IMR-90 (cell line): ENCODE results near the gene ALPI. TPM values are rescaled to one million over a fixed set of nuclear protein-coding genes. Genes with fewer than 3 reads are reported as not detected.

ENCODE experiments used
- ATAC-seq: fragments of 200-7000 bp; cut with Tn5 transposase; 2 replicates; pipeline ENCODE4 v1.9.1; 2020; ENCODE audit warnings: low read depth, mild to moderate bottlenecking, moderate library complexity
- BruUV-seq: library from RNA; stranded (reverse); fragments of 400-500 nt; replicated peaks from 2 replicates; lab custom pipeline; 2021; lab: Mats Ljungman, UMichigan
- CTCF ChIA-PET: fragments of 300-600 bp; formaldehyde crosslinking; extraction: SDS; loops from one replicate; lab custom pipeline; 2021; ENCODE audit warnings: antibody characterized with exemption; lab: Yijun Ruan, JAX
- POLR2A ChIA-PET: fragments of 300-600 bp; sonication (Branson Sonifier 250); formaldehyde crosslinking; loops from one replicate; lab custom pipeline; 2022; ENCODE audit warnings: antibody characterized with exemption; ENCODE audit not compliant: unreplicated experiment; lab: Charles Lee
- DNase-seq: peaks from one replicate; pipeline ENCODE4 v3.0.0; 2013
- H2AFZ ChIP-seq: replicated peaks from 2 replicates; pipeline ENCODE3; 2013; ENCODE audit warnings: low read length, mild to moderate bottlenecking; ENCODE audit not compliant: poor library complexity
- H2AK5ac ChIP-seq: 2 replicates; pipeline ENCODE4 v1.6.1; 2013; ENCODE audit warnings: low read depth, low read length, inconsistent platforms
- H2AK9ac ChIP-seq: replicated peaks from 2 replicates; pipeline ENCODE3; 2013; ENCODE audit warnings: mild to moderate bottlenecking, low read depth, low read length, moderate library complexity; ENCODE audit not compliant: poor library complexity
- H2BK120ac ChIP-seq: 2 replicates; pipeline ENCODE4 v1.6.1; 2013; ENCODE audit warnings: low read depth, low read length, inconsistent platforms
- H2BK15ac ChIP-seq: 3 replicates; pipeline ENCODE4 v1.6.1; 2013; ENCODE audit warnings: low read depth, low read length, inconsistent platforms
- H2BK20ac ChIP-seq: 2 replicates; pipeline ENCODE4 v1.6.1; 2013; ENCODE audit warnings: low read depth, mild to moderate bottlenecking, inconsistent platforms, low read length, moderate library complexity
- H2BK5ac ChIP-seq: 2 replicates; pipeline ENCODE4 v1.6.1; 2013; ENCODE audit warnings: mild to moderate bottlenecking, low read depth, low read length, inconsistent platforms; ENCODE audit not compliant: poor library complexity, severe bottlenecking
- H3K14ac ChIP-seq: replicated peaks from 2 replicates; pipeline ENCODE4 v1.6.1; 2013; ENCODE audit warnings: low read depth, low read length, inconsistent platforms
- H3K18ac ChIP-seq: 2 replicates; pipeline ENCODE4 v1.6.1; 2013; ENCODE audit warnings: low read depth, low read length, control low read depth
- H3K23ac ChIP-seq: 2 replicates; pipeline ENCODE4 v1.6.1; 2013; ENCODE audit warnings: low read depth, low read length, inconsistent platforms
- H3K27ac ChIP-seq: 2 replicates; pipeline ENCODE4 v1.5.1; 2013; ENCODE audit warnings: mild to moderate bottlenecking, control low read depth, low read length; ENCODE audit not compliant: insufficient read depth
- H3K27me3 ChIP-seq: 2 replicates; pipeline ENCODE4 v1.6.1; 2013; ENCODE audit warnings: low read length; ENCODE audit not compliant: control insufficient read depth, insufficient read depth
- H3K36me3 ChIP-seq: 2 replicates; pipeline ENCODE4 v1.6.1; 2013; ENCODE audit warnings: low read length, mixed read lengths; ENCODE audit not compliant: control insufficient read depth, insufficient read depth
- H3K4ac ChIP-seq: 2 replicates; pipeline ENCODE4 v1.6.1; 2013; ENCODE audit warnings: low read depth, low read length, inconsistent platforms
- H3K4me1 ChIP-seq: 2 replicates; pipeline ENCODE4 v1.6.1; 2013; ENCODE audit warnings: low read length, mixed read lengths; ENCODE audit not compliant: control insufficient read depth, insufficient read depth
- H3K4me2 ChIP-seq: 2 replicates; pipeline ENCODE4 v1.6.1; 2013; ENCODE audit warnings: low read depth, mild to moderate bottlenecking, control low read depth, low read length, moderate library complexity
- H3K4me3 ChIP-seq: 2 replicates; pipeline ENCODE4 v1.5.1; 2013; ENCODE audit warnings: low read depth, mild to moderate bottlenecking, control low read depth, low read length, moderate library complexity; ENCODE audit not compliant: insufficient read depth
- H3K56ac ChIP-seq: 2 replicates; pipeline ENCODE4 v1.6.1; 2013; ENCODE audit warnings: low read length, inconsistent platforms; ENCODE audit not compliant: insufficient read depth; ENCODE audit errors: extremely low read depth
- H3K79me1 ChIP-seq, 2 experiments: 2 replicates each; pipeline ENCODE4 v1.6.1; 2013; ENCODE audit warnings: low read length in 2 of 2, inconsistent platforms in 1 of 2, low read depth in 1 of 2
- H3K9ac ChIP-seq: 2 replicates; pipeline ENCODE4 v1.6.1; 2013; ENCODE audit warnings: low read depth, low read length, control low read depth
- H3K9me1 ChIP-seq: 2 replicates; pipeline ENCODE4 v1.6.1; 2013; ENCODE audit warnings: low read length, inconsistent platforms; ENCODE audit not compliant: insufficient read depth
- H3K9me3 ChIP-seq: 2 replicates; pipeline ENCODE4 v1.6.1; 2013; ENCODE audit warnings: low read length; ENCODE audit not compliant: control insufficient read depth, insufficient read depth
- H4K20me1 ChIP-seq: 2 replicates; pipeline ENCODE4 v1.6.1; 2013; ENCODE audit warnings: low read length, inconsistent platforms; ENCODE audit not compliant: insufficient read depth
- H4K5ac ChIP-seq: 2 replicates; pipeline ENCODE4 v1.6.1; 2013; ENCODE audit warnings: mild to moderate bottlenecking, low read depth, low read length, control low read depth
- H4K8ac ChIP-seq, 2 experiments: 2 replicates each; pipeline ENCODE4 v1.6.1; 2013; ENCODE audit warnings: low read depth in 2 of 2, low read length in 2 of 2, control low read depth in 1 of 2, inconsistent platforms in 1 of 2
- H4K91ac ChIP-seq: 2 replicates; pipeline ENCODE4 v1.6.1; 2013; ENCODE audit warnings: low read depth, low read length, inconsistent platforms; ENCODE audit not compliant: insufficient read depth
- BHLHE40 ChIP-seq: fragments of 150-350 bp; IDR thresholded peaks from 2 replicates; pipeline ENCODE4 v1.6.1; 2016; ENCODE audit warnings: mild to moderate bottlenecking, low read depth, low read length
- CEBPB ChIP-seq: IDR thresholded peaks from 2 replicates; pipeline ENCODE4 v1.6.1; 2012; ENCODE audit warnings: low read depth, low read length, improper control_type of control experiment
- CHD1 ChIP-seq: IDR thresholded peaks from 2 replicates; pipeline ENCODE4 v1.6.1; 2012; ENCODE audit warnings: low read depth, low read length, improper control_type of control experiment
- CTCF ChIP-seq: conservative IDR thresholded peaks from 2 replicates; pipeline ENCODE4 v1.5.1; 2012; ENCODE audit warnings: mild to moderate bottlenecking, low read depth, low read length, improper control_type of control experiment
- ELK1 ChIP-seq: fragments of 150-350 bp; IDR thresholded peaks from 2 replicates; pipeline ENCODE4 v1.6.1; 2016; ENCODE audit warnings: low read depth, mild to moderate bottlenecking, low read length, moderate library complexity, borderline replicate concordance
- FOS ChIP-seq: fragments of 150-350 bp; IDR thresholded peaks from 2 replicates; pipeline ENCODE4 v1.6.1; 2016; ENCODE audit warnings: low read depth, low read length
- MAFK ChIP-seq: IDR thresholded peaks from 2 replicates; pipeline ENCODE4 v1.6.1; 2012; ENCODE audit warnings: low read depth, low read length, improper control_type of control experiment
- MAZ ChIP-seq: IDR thresholded peaks from 2 replicates; pipeline ENCODE4 v1.6.1; 2012; ENCODE audit warnings: low read depth, mild to moderate bottlenecking, low read length, improper control_type of control experiment, moderate library complexity, borderline replicate concordance
- MXI1 ChIP-seq: IDR thresholded peaks from 2 replicates; pipeline ENCODE4 v1.6.1; 2012; ENCODE audit warnings: low read depth, mild to moderate bottlenecking, low read length, moderate library complexity, borderline replicate concordance
- NFE2L2 ChIP-seq: fragments of 150-350 bp; IDR thresholded peaks from 2 replicates; pipeline ENCODE4 v1.6.1; 2016; ENCODE audit warnings: low read depth, mild to moderate bottlenecking, low read length
- POLR2A ChIP-seq: IDR thresholded peaks from 2 replicates; pipeline ENCODE4 v1.6.1; 2012; ENCODE audit warnings: mild to moderate bottlenecking, low read depth, low read length
- RAD21 ChIP-seq: IDR thresholded peaks from 2 replicates; pipeline ENCODE4 v1.6.1; 2012; ENCODE audit warnings: low read length, improper control_type of control experiment
- RCOR1 ChIP-seq: IDR thresholded peaks from 2 replicates; pipeline ENCODE4 v1.6.1; 2012; ENCODE audit warnings: mild to moderate bottlenecking, low read length, improper control_type of control experiment; ENCODE audit not compliant: insufficient replicate concordance
- RFX5 ChIP-seq: IDR thresholded peaks from 2 replicates; pipeline ENCODE4 v1.8.0; 2012; ENCODE audit warnings: low read depth, mild to moderate bottlenecking, low read length, moderate library complexity
- SMC3 ChIP-seq: fragments of 150-350 bp; IDR thresholded peaks from 2 replicates; pipeline ENCODE4 v1.6.1; 2016; ENCODE audit warnings: low read depth, mild to moderate bottlenecking, antibody characterized with exemption, low read length, moderate library complexity
- USF2 ChIP-seq: fragments of 150-350 bp; IDR thresholded peaks from 2 replicates; pipeline ENCODE4 v1.6.1; 2017; ENCODE audit warnings: mild to moderate bottlenecking, antibody characterized with exemption, low read length, low read depth
- WGBS, 2 experiments: methylation state at CpG; one replicate each; pipeline versions ENCODE4 v1.1.5 to v1.1.7; 2013; ENCODE audit warnings: missing lambda C conversion rate in 2 of 2; ENCODE audit not compliant: insufficient read length in 1 of 2; ENCODE audit errors: extremely low coverage in 2 of 2; 5-methylcytosine and 5-hydroxymethylcytosine counted together
- dilution Hi-C: fragments of 300-500 bp; cut with HindIII; formaldehyde crosslinking; loops from one replicate; pipeline ENCODE4 v1.14.3; 2018; ENCODE audit warnings: low sequenced_read_pairs; ENCODE audit not compliant: unreplicated experiment
- in situ Hi-C: fragments of 300-500 bp; cut with MboI; formaldehyde crosslinking; loops from 3 replicates; pipeline ENCODE4 v1.14.3; 2019; ENCODE audit warnings: low sequenced_read_pairs, inconsistent platforms, mixed read lengths
- intact Hi-C: fragments of 100-400 bp; cut with micrococcal nuclease; formaldehyde crosslinking; loops from 2 replicates; pipeline ENCODE4 v1.10.0; 2022
- polyA plus RNA-seq, 3 experiments: library from polyadenylated mRNA; depleted of rRNA; stranded (reverse); fragments of >200 nt; gene quantifications; 2 replicates each; pipeline ENCODE4 v1.2.3, GENCODE V29; 2012; ENCODE audit warnings: low replicate concordance in 1 of 3
- total RNA-seq: library from RNA; depleted of rRNA; stranded (reverse); fragments of >200 nt; gene quantifications from 2 replicates; pipeline ENCODE4 v1.2.3, GENCODE V29; 2012

Gene ALPI
- total and polyA plus RNA-seq, 2 of the 4 experiments (the other 2 are of a cell fraction): not detected

GRCh38 chr2:232458661-232459418, 2.9 kb downstream of the ALPI start:
- H4K5ac ChIP-seq: no peak overlapping the region
- ATAC-seq (no peak), DNase-seq (no peak)
- no peaks in the 10 kb centered on the region for H3K9me1 ChIP-seq
- no peak overlapping the region for H3K18ac ChIP-seq
- no peaks in the 10 kb centered on the region for H3K79me1 ChIP-seq
- H3K4ac ChIP-seq: no peak overlapping the region
- no peaks in the 10 kb centered on the region for H3K9me3 ChIP-seq
- no peak overlapping the region for H3K9ac ChIP-seq
- no peaks in the 10 kb centered on the region for H3K36me3 ChIP-seq
- intact Hi-C loops: no loop called here
- ChIA-PET POLR2A (no interaction called here), CTCF (no interaction called here)
- no peak overlapping the region for H3K23ac ChIP-seq
- no peak overlapping the region for H4K8ac ChIP-seq
- H3K4me3 ChIP-seq: no peak overlapping the region
- in situ Hi-C loops: no loop called here
- H3K4me1 ChIP-seq: no peaks in the 10 kb centered on the region
- H2AK5ac ChIP-seq: no peak overlapping the region
- H2AFZ ChIP-seq: peak overlapping the region; percentile 63
- H4K20me1 ChIP-seq: no peaks in the 10 kb centered on the region
- no peak overlapping the region for H3K56ac ChIP-seq
- no peak overlapping the region for H2BK5ac ChIP-seq
- peaks cover 27% of the 10 kb centered on the region; the same call in 1 of the 2 replicates for H3K27me3 ChIP-seq
- H3K4me2 ChIP-seq: no peak overlapping the region
- no peak overlapping the region for H4K91ac ChIP-seq
- WGBS, 2 experiments: 62% methylated on average over 18 of the region's 56 CpGs; no CpG with 5 or more reads in 1 of the 2 experiments
- no peak for TF ChIP-seq NFE2L2
- TF ChIP-seq SMC3: no peak
- TF ChIP-seq POLR2A: no peak
- TF ChIP-seq ELK1: no peak
- TF ChIP-seq MAZ: no peak
- no peak for TF ChIP-seq RFX5
- no peak for TF ChIP-seq MAFK
- no peak for TF ChIP-seq CTCF
- TF ChIP-seq FOS: no peak
- TF ChIP-seq MXI1: no peak
- TF ChIP-seq RCOR1: no peak
- no peak for TF ChIP-seq BHLHE40
- TF ChIP-seq CEBPB: no peak
- no peak for TF ChIP-seq CHD1
- no peak for TF ChIP-seq USF2
- no peak for TF ChIP-seq RAD21
- no peak overlapping the region for H3K27ac ChIP-seq
- no peak overlapping the region for H3K14ac ChIP-seq
- no peak overlapping the region for H2BK20ac ChIP-seq
- dilution Hi-C loops: no loop called here
- no TSS peak for BruUV-seq
- no peak overlapping the region for H2BK120ac ChIP-seq
- no peak overlapping the region for H2BK15ac ChIP-seq
- no peak overlapping the region for H2AK9ac ChIP-seq
